ENCODE measurements around the gene WDFY1. TPM values are rescaled to one million over a fixed set of nuclear protein-coding genes. Genes with fewer than 3 reads are reported as not detected.

The WDFY1 gene, protein sequence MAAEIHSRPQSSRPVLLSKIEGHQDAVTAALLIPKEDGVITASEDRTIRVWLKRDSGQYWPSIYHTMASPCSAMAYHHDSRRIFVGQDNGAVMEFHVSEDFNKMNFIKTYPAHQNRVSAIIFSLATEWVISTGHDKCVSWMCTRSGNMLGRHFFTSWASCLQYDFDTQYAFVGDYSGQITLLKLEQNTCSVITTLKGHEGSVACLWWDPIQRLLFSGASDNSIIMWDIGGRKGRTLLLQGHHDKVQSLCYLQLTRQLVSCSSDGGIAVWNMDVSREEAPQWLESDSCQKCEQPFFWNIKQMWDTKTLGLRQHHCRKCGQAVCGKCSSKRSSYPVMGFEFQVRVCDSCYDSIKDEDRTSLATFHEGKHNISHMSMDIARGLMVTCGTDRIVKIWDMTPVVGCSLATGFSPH
- 41.1 and 43.3 TPM in 2 replicates for total RNA-seq
- long read RNA-seq, full-length matches to known transcripts, result 138 of 157 reads
- long read RNA-seq, partial matches to known transcripts, result 6 of 157 reads
- long read RNA-seq, other reads (novel, unspliced or antisense), result 13 of 157 reads

DNA sequence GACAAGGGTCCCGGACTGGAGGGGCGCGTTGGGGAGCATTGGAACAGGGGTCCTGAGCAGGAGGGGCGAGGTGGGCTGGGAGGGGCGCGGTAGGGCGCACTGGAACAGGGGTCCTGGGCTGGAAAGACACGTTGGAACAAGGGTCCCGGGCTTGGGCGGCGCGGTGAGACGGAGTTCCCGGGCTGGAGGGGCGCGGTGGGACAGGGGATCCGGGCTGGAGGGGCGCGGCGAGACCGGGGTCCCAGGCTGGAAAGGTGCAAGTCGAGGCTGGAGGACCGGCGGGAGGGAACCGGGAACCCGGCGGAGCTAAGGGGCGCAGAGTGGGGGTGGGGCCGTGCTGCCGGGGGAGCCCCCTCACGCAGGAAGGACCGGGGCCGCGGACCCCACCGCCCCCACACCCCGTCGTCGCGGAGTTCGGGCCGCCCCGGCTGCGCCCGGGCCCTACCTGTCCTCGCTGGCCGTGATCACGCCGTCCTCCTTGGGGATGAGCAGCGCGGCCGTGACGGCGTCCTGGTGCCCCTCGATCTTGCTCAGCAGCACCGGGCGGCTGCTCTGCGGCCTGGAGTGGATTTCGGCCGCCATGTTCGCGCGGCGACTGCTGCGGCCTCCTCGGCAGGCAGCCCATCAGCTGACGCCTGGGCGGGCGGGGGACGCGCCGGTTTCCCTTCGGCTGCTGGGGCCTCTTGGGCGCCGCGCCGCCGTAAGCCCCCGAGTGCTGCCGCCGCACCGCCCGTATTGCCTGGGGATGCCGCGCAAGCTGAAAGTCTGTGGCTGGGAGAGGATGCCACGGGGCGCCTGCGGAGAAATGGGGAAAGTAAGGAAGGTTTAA, at the start of gene WDFY1:
WDFY1 (minus strand) TSS at position 633 of the 829 bp plus-strand sequence; CDS start at position 582, 51 bp downstream.
- Mint-ChIP-seq H3K27me3 (ENCODE audit: low read depth) (no peaks in the 10 kb centered on the region), H3K4me1 (peaks cover 34% of the 10 kb centered on the region), H3K9me3 (no peaks in the 10 kb centered on the region), H3K27ac (ENCODE audit: unreplicated experiment) (peak within 1 kb of the TSS; percentile 97), H3K4me3 (peak within 1 kb of the TSS; percentile 95), H3K36me3 (ENCODE audit: low read depth) (no peaks in the 10 kb centered on the region)
- no peak for TF ChIP-seq CTCF (conservative IDR thresholded peaks at IDR 0.05)
- peak; percentile 77 for DNase-seq (ENCODE audit: low read depth, low spot score)

GRCh38 chr2:223994562-223995162, 49.5 kb upstream of the WDFY1 start:
- DNase-seq (ENCODE audit: low read depth, low spot score), result no peak
- TF ChIP-seq CTCF (conservative IDR thresholded peaks at IDR 0.05), result no peak
- Mint-ChIP-seq H3K9me3 (no peaks in the 10 kb centered on the region), H3K27ac (ENCODE audit: unreplicated experiment) (peak overlapping the region; percentile 37), H3K36me3 (ENCODE audit: low read depth) (peaks cover 6% of the 10 kb centered on the region), H3K27me3 (ENCODE audit: low read depth) (no peaks in the 10 kb centered on the region), H3K4me3 (no peak overlapping the region), H3K4me1 (peaks cover 25% of the 10 kb centered on the region)

GRCh38 chr2:223993634-223994232, 48.6 kb upstream of the WDFY1 start:
- no peak overlapping the region for H3K27ac Mint-ChIP-seq (ENCODE audit: unreplicated experiment)
- peaks cover 22% of the 10 kb centered on the region for H3K4me1 Mint-ChIP-seq
- H3K36me3 Mint-ChIP-seq (ENCODE audit: low read depth), result peaks cover 9% of the 10 kb centered on the region
- peak; percentile 87 for TF ChIP-seq CTCF (conservative IDR thresholded peaks at IDR 0.05)
- H3K9me3 Mint-ChIP-seq, result no peaks in the 10 kb centered on the region
- H3K27me3 Mint-ChIP-seq (ENCODE audit: low read depth), result no peaks in the 10 kb centered on the region
- H3K4me3 Mint-ChIP-seq, result no peak overlapping the region
- DNase-seq (ENCODE audit: low read depth, low spot score), result peak; percentile 60

DNA sequence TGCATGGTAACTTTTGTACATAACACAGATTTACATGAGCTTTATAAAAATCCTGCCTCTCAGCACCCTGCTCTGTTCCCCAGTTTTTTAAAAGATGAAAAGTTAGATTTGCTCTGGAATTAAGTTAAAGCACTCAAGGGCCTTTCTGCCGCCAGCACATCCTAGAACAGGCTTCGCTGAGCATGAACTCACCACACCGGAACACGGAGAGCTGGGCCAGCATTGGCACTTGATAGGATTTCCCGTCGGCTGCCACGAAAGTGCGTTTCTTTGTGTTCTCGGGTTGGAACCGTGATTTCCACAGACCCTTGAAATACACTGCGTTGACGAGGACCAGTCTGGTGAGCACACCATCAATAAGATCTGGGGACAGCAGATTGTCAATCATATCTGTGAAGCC, 46.5 kb upstream of the WDFY1 start:
- Mint-ChIP-seq H3K36me3 (ENCODE audit: low read depth) (peaks cover 6% of the 10 kb centered on the region), H3K27me3 (ENCODE audit: low read depth) (no peaks in the 10 kb centered on the region), H3K4me1 (peaks cover 9% of the 10 kb centered on the region), H3K9me3 (no peaks in the 10 kb centered on the region), H3K27ac (ENCODE audit: unreplicated experiment) (no peak overlapping the region), H3K4me3 (no peak overlapping the region)
- no peak for DNase-seq (ENCODE audit: low read depth, low spot score)
- no peak for TF ChIP-seq CTCF (conservative IDR thresholded peaks at IDR 0.05)

GRCh38 chr2:223989856-223990232, 44.7 kb upstream of the WDFY1 start:
- no peak for DNase-seq (ENCODE audit: low read depth, low spot score)
- no peak for TF ChIP-seq CTCF (conservative IDR thresholded peaks at IDR 0.05)
- no peaks in the 10 kb centered on the region for H3K9me3 Mint-ChIP-seq
- H3K27me3 Mint-ChIP-seq (ENCODE audit: low read depth), result no peaks in the 10 kb centered on the region
- H3K4me3 Mint-ChIP-seq, result no peak overlapping the region
- H3K36me3 Mint-ChIP-seq (ENCODE audit: low read depth), result peaks cover 4% of the 10 kb centered on the region
- peak overlapping the region; percentile 20 for H3K27ac Mint-ChIP-seq (ENCODE audit: unreplicated experiment)
- peaks cover 8% of the 10 kb centered on the region for H3K4me1 Mint-ChIP-seq
